M059J (cell line): ENCODE results near the gene ARHGEF6. TPM values are rescaled to one million over a fixed set of nuclear protein-coding genes. Genes with fewer than 3 reads are reported as not detected.
A peak's percentile ranks its signal among the peaks of the same experiment; 100 is the strongest.
"Not testable (repeated sequence)": the region's sequence is repeated elsewhere in the genome, so short reads cannot be mapped to it uniquely, and the experiment has no call there.

Source experiments
- DNase-seq: peaks from one replicate; pipeline ENCODE4 v3.0.0-alpha.2; 2012; ENCODE audit warnings: low read depth
- total RNA-seq: library from RNA; depleted of rRNA; stranded (reverse); fragments of >200 nt; shearing (Covaris generic); gene quantifications from 2 replicates; pipeline ENCODE4 v1.2.3, GENCODE V29; 2014; rRNA removed

Gene ARHGEF6
- 12.5 and 18.0 TPM in 2 replicates for total RNA-seq

GRCh38 chrX:136780763-136781162, at the start of gene ARHGEF6:
ARHGEF6 (minus strand) TSS chrX:136780932; CDS start chrX:136780882, 50 bp downstream.
- peak; percentile 50 for DNase-seq

GRCh38 chrX:136829413-136829812, 48.7 kb upstream of the ARHGEF6 start:
- DNase-seq = no peak

GRCh38 chrX:136828830-136829229, 48.1 kb upstream of the ARHGEF6 start:
- DNase-seq = no peak

- DNase-seq = no peak
Observed at GRCh38 chrX:136827026-136827425, 46.3 kb upstream of the ARHGEF6 start.

- DNase-seq = no peak
Observed at GRCh38 chrX:136825771-136826170, 45.0 kb upstream of the ARHGEF6 start.

- DNase-seq = peak; percentile 75
Observed at GRCh38 chrX:136823175-136823574, 42.4 kb upstream of the ARHGEF6 start.

- peak; percentile 39 for DNase-seq
Observed at GRCh38 chrX:136822337-136823095, 41.8 kb upstream of the ARHGEF6 start.

- peak; percentile 9 for DNase-seq
Observed at GRCh38 chrX:136819756-136820155, 39.0 kb upstream of the ARHGEF6 start.

GRCh38 chrX:136819031-136819703, 38.4 kb upstream of the ARHGEF6 start:
- DNase-seq = peak; percentile 27

GRCh38 chrX:136816975-136817374, 36.2 kb upstream of the ARHGEF6 start:
- peak; percentile 56 for DNase-seq

- DNase-seq = no peak
Observed at GRCh38 chrX:136814847-136815750, 34.4 kb upstream of the ARHGEF6 start.

GRCh38 chrX:136812286-136812685, 31.6 kb upstream of the ARHGEF6 start:
- DNase-seq = no peak

- DNase-seq = no peak
Observed at GRCh38 chrX:136810493-136810892, 29.8 kb upstream of the ARHGEF6 start.

- no peak for DNase-seq
Observed at GRCh38 chrX:136806891-136807410, 26.2 kb upstream of the ARHGEF6 start.

GRCh38 chrX:136802515-136802914, 21.8 kb upstream of the ARHGEF6 start:
- no peak for DNase-seq

- no peak for DNase-seq
Observed at GRCh38 chrX:136797787-136798186, 17.1 kb upstream of the ARHGEF6 start.

- DNase-seq = not testable (repeated sequence)
Observed at GRCh38 chrX:136795132-136795531, 14.4 kb upstream of the ARHGEF6 start.

- DNase-seq = not testable (repeated sequence)
Observed at GRCh38 chrX:136794660-136795059, 13.9 kb upstream of the ARHGEF6 start.

- no peak for DNase-seq
Observed at GRCh38 chrX:136794080-136794479, 13.3 kb upstream of the ARHGEF6 start.

- DNase-seq = no peak
Observed at GRCh38 chrX:136789856-136790255, 9.1 kb upstream of the ARHGEF6 start.

- no peak for DNase-seq
Observed at GRCh38 chrX:136784231-136784630, 3.5 kb upstream of the ARHGEF6 start.

GRCh38 chrX:136783159-136783558, 2.4 kb upstream of the ARHGEF6 start:
- DNase-seq = peak; percentile 33
